IPS-NIHi11 (cell line): ENCODE data around the gene FBXO7.

Source experiments
- DNase-seq: peaks from one replicate; pipeline ENCODE4 v3.0.0; 2012; ENCODE audit warnings: mixed read lengths, low spot score

FBXO7 gene

GRCh38 chr22:32531931-32532819 lies 57.6 kb downstream of the FBXO7 start:
- DNase-seq = peak; percentile 55

DNA sequence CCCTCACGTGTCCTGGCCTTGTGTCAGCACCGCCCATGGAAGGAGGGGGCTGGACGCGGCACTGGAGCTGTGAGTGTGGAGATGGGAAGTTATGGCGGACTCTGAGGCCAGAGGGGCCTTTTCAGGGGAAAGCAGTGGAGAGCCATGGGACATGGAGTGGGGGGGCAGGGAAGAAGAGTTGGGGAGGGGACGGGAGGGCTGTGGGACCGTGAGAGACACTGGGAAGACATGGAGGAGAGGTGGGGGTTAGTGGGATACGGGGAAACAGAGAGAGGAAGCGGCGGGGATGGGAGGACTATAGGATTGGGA lies 58.2 kb downstream of the FBXO7 start:
- DNase-seq = no peak

DNA sequence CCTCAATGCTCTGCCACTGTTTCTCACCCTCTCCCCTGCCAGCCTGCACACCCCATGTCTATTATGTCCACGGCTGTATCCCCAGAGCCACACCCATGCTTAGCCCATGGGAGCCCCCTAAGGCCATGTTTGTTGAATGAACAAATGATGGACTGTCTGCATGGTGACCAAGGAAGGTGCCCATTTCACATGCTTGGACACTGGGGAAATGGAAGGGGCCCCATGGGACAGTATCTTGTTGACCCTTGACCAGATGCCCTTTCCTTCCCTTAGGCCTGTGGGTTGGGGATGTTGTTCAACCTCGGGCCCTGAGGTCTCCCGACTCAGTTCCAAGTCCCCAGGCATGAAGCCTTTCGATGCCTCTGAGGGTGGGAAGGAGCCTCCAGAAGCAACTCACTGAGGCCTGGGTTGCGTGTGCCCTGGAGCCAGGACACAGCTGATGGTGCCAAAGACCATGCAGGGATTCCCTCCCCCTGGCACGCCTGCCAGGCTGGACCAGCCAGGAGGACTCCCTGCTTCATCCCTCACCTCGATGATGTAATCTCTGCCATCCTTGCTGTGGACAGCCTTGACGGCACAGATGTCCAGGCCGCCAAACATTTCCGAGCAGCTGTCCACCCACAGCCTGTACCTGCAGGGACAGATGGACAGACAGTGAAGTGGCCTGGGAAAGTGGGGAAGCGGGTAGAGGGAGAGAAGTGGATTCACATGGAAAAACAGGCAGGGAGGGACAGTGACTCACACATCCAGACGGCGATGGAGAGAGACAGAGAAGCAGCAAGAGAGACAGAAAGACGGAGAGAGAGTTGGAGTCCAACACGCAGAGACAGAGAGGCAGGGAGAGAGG lies 58.9 kb downstream of the FBXO7 start:
- no peak for DNase-seq

DNA sequence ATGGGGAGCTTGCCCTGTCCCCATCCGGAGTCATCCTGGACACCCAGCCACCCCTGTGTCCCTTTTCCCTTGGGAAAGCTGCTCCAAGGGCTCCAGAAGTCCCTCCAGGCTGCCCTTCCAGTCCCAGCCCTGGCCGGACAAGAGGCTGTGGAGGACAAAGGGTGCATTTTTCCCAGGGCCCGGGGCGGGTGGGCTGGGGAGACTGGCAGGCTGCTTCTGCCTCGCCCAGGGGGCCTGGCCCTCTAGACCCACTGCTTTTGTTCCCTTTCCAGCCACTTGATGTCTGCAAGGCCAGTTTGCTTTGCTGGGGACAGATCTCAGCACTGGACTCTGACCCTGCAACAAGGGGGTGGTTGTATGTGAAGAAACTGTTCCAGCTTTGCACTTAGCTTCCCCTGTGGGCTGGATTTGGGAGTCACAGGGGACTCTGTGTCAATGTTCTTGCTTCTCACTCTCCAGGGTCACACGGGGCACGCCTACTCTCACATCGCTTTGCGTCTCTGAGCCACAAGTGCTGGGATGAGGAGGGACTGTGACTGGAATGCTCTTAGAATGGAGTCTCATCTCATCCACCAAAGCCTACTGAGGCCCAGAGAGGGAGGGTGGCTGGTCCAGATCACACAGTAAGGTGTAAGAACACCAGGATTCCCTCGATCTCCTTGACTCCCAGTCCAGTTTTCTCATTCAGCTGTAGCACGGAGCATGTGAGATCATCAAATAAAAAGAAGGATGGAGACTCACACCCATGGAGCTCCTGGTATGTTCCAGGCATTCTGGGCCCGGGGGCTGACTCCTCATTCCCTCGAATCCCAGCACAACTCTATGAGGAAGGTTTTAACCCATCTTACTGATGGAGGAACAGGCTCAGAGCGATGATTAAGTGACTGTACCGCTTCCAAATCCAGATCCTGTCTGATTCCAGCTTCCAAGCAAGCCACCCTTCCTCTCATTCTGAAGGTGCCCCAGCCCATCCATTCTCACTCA lies 59.9 kb downstream of the FBXO7 start:
- no peak for DNase-seq

DNA sequence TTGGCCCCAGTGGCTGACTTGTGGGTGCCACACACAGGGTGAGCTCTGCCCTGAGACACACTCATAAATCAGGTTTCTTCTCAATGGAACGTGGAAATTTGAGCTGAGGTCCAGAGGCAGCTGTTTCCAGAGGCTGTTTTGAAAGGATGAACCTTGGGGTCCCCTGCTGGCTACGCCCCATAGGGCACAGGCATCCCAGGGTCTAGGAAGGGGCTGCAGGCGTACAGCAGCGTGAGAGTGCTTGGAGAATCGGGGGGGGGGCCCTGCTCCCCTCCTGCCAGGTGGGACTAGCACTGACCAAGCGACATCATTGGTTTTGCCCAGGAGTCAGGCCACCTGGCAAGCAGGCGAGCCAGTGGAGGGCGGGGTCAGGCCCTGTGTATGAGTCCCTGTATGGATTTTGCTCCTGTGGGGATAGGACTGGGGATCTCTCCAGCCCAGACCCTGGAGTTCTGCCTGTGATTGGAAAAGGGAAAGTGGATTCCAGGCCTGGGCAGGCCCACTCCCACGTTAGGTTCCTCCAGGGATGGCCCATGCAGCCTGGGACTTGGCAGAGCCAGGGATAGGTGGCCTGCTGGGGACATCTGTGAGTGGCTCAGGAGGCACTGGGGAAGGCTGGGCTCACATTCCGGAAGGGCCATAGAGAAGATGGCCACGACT lies 61.0 kb downstream of the FBXO7 start:
- DNase-seq = no peak

DNA sequence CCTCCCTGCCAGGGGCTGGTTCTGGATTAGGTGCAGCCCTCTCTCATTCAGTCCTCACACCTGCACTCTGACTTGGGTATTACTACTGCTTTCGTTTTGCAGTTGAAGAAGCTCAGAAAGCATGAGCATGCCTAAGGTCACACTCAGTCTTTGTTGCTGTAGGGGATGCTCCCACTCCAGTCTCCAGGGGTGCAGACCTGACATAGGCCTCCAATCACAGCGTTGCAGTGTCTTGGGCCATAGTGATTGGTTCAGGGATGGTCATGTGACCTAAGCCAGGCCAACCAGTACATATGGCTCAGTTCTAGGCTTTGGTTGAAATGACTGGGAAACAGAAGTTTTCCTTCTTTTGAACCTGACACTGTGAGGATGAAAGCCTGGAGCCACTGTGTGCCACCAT lies 61.7 kb downstream of the FBXO7 start:
- DNase-seq = no peak

DNA sequence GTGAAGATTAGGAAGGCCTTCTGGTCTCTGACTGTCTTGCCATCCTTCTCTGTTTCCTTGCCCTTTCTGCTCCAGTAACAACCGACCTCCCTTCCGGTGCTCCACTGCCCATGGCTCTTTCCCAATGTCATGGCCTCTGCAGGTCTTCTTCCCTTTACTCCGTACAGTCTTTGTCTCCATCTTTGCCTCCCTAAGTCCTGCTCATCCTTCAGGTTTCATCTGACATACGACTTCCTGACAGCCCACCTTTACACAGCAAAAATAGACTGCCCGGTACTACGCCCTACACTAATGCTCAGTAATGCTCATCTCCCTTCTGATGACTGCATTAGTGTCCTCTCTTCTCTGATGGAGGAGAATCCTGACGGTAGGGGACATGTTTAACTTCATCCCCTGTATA lies 63.9 kb downstream of the FBXO7 start:
- DNase-seq = no peak

DNA sequence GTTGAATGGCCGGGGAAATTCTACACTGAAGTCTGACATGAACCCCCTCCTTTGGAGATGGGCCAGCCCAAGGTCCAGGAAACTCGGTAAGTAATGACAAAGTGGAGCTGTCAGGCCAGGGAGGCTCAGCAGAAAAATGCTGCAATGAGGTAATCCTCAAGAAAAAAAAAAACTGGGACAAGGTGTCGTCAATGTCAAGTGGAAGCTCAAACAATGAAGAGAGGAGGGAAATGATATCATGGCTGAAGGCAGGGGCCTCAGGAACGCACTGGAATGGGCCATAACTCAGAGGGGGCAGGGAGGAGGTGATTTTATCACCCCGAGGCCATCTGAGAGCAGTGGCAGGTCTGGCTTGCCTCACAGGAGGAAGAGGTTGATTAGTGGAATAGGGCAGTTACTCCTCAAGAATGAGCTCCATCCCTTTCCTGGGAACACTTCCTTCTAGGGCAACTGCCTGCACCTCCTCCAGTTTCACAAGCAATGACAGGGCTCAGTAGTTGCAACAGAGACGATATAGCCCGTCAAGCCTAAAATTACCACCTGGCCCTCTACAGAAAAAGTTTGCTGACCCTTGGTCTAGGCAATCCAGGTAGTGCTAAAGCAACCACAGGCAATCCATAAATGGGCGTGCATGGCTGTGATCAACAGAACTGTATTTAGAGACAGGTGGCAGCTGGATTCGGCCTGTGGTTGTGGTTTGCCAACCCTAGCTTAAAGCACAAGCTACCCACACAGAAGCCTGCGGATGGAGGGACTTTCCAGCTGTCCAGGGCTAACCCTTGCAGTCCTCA lies 65.2 kb downstream of the FBXO7 start:
- no peak for DNase-seq

- DNase-seq = no peak
These were observed 66.9 kb downstream of the FBXO7 start for GRCh38 chr22:32541481-32541880.

DNA sequence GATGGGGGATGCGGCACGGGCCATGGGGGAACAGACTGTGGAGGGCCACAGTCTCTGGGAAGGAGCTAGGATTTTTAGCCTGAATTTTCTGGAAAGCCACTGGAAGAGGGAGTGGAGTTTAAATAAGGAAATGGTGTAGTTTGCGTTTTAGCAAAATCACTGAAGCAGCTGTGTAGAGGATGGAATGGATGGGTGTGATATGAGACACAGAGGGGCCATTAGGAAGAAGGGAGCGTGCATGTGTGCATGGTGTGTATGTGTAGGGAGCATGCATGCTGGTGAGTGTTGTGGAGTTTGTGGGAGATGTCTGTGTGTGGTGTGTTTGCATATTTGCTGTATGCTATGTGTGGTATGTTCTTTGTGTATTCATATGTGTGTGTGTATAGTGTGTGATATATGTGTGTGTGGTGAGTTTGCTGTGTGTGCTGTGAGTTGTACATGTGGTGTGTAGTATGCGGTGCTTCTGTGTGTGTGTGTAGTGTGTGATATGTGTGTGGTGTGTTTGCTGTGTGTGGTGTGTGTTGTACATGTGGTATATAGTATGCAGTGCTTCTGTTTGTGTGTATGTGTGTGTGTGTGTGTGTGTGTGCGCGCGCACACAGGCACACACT lies 67.6 kb downstream of the FBXO7 start:
- DNase-seq = no peak

DNA sequence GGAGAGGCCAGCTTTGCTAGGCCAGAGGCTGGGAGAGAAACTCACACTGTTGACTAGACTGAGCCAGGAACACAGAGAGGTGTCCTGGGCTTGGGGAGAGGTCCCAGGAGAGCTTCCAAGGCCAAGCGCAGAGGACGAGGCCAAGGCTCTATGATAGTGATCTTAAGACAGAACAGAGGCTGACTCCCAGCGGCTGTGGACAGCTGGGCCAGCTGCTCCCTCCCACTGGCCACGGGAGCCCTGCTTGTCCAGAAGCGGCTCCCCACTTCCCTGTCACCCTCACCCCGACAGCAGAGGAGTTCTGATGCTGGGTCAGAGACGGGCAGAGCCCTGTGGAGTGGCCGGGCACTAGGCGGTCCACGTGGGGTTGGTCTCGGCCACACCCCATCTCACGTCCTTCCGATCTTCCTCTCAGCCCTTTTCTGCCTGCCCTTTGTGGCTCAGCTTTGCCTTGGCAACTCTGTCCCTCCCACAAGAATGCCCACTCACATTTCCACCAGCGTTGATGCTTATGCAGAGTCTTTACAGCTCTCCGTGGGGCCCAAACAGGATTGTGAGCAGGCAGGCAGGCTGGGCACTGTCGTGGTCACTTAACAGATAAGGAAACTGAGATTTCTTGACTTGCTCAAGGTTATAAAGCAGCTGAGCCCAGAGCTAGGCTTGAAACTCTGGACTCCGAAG lies 68.2 kb downstream of the FBXO7 start:
- no peak for DNase-seq

- no peak for DNase-seq
These were observed 70.4 kb downstream of the FBXO7 start for GRCh38 chr22:32544953-32545558.

GRCh38 chr22:32545801-32546200 lies 71.2 kb downstream of the FBXO7 start:
- DNase-seq = no peak

DNA sequence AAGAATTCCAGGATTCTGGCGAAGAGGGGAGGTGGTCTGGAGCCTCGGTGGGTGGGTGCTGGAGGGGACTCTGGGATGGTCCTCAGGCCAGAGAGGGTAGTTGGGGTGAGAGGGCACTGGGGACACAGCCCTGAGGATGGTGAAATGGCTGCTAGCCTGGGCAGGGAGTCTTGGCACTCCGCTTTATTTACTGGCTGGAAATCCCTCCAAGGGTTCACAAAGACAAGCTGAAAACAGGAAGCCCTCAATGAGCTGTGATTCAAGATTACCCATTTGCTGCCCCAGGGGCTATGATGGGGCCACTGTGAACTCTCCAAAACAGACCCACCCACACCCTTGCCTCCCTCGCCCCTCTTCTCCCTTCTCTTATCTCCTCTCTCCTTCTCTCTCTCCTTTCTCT lies 71.9 kb downstream of the FBXO7 start:
- no peak for DNase-seq

GRCh38 chr22:32546935-32547334 lies 72.3 kb downstream of the FBXO7 start:
- DNase-seq = no peak

DNA sequence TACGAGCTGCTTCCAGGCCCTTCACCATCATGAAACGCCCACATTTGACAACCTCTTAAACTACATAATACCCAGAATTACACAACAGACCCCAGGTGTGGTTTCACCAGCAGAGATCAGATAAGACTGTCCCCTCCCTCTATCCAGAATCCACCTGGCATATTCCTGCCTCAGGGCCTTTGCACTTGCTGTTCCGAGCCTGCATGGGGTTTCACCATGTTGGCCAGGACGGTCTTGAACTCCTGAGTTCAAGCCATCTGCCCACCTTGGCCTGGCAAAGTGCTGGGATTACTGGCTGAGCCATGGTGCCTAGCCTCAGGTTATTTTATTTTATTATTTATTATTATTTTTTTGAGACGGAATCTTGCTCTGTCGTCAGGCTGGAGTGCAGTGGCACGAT lies 73.4 kb downstream of the FBXO7 start:
- DNase-seq = no peak
